Right lobe of liver (tissue), 6 donors: Measurements from ENCODE around the gene RSBN1. TPM values are rescaled to one million over a fixed set of nuclear protein-coding genes. Genes with fewer than 3 reads are reported as not detected.

Experiments
- ATAC-seq, 4 donors: fragments of 200-7000 bp; cut with Tn5 transposase; one replicate each; pipeline ENCODE4 v1.9.1; 2020; ENCODE audit warnings: mild to moderate bottlenecking in 4 of 4, moderate library complexity in 4 of 4
- DNase-seq, 3 donors: peaks; one replicate each; pipeline ENCODE4 v3.0.0-alpha.2; 2020
- H3K27ac ChIP-seq, 3 donors: fragments of 200-600 bp; one replicate each; pipeline ENCODE4 v1.8.0; 2022
- H3K27me3 ChIP-seq, 2 donors: fragments of 200-600 bp; one replicate each; pipeline ENCODE4 v1.8.0; 2022
- H3K36me3 ChIP-seq, 4 donors: fragments of 200-600 bp; sonication (generic) in 1 of 4; one replicate each; pipeline versions ENCODE4 v1.5.1 to v1.8.0; 2017 to 2022; ENCODE audit warnings: control low read depth in 1 of 4
- H3K4me1 ChIP-seq, 4 donors: fragments of 200-600 bp; sonication (generic) in 1 of 4; one replicate each; pipeline versions ENCODE4 v1.5.1 to v1.8.0; 2017 to 2022; ENCODE audit warnings: control low read depth in 1 of 4
- H3K4me3 ChIP-seq, 3 donors: fragments of 200-600 bp; one replicate each; pipeline ENCODE4 v1.8.0; 2022
- H3K9me3 ChIP-seq, 4 donors: fragments of 200-600 bp; sonication (generic) in 1 of 4; one replicate each; pipeline versions ENCODE4 v1.5.1 to v1.8.0; 2017 to 2022; ENCODE audit warnings: control low read depth in 1 of 4
- POLR2A ChIP-seq: fragments of 450-650 bp; IDR thresholded peaks from one replicate; pipeline ENCODE4 v1.6.1; 2017; ENCODE audit warnings: antibody characterized with exemption, mild to moderate bottlenecking
- WGBS: methylation state at CpG from one replicate; pipeline ENCODE4 v1.1.6; 2018; ENCODE audit warnings: low coverage, low lambda C conversion rate; ENCODE audit not compliant: insufficient coverage; ENCODE audit errors: missing lambda C conversion rate; 5-methylcytosine and 5-hydroxymethylcytosine counted together
- intact Hi-C, 2 donors: fragments of 100-400 bp; cut with DNase I; formaldehyde crosslinking; loops; one replicate each; pipeline versions ENCODE4 v1.11.2 to v1.14.1; 2022
- long read RNA-seq: library from polyadenylated mRNA; unstranded; transcript quantifications from one replicate; pipeline ENCODE4 v2.0.0, GENCODE V29; 2019
- total RNA-seq, 6 experiments: library from RNA; depleted of rRNA in 2 of 6; stranded (reverse); fragments of >200 nt in 2 of 6; fragmentation: NEBNext Ultra II Directional in 3 of 6; extraction: Animal tissue kit (Norgen Biotek cat#: 25700) in 3 of 6; gene quantifications; one replicate each; pipeline versions ENCODE4 v1.1.0 to v1.2.4, GENCODE V29; 2016 to 2023
- TF ChIP-seq, protein P1 (sequence below), 4 donors: fragments of 200-600 bp in 3 of 4; fragments of 450-650 bp in 1 of 4; IDR thresholded peaks; one replicate each; pipeline versions ENCODE4 v1.5.1 to v1.8.0; 2016 to 2022; ENCODE audit warnings: antibody characterized with exemption in 4 of 4, mild to moderate bottlenecking in 2 of 4
- donor health status: DM: no; HTN: yes; CAD: no.
- donor health status: DM: no; HTN: no; CAD: no.
- donor health status: DM: no; HTN: no; CAD: no.
- donor health status: DM: no; HTN: yes; CAD: no.
- donor health status: DM: no; HTN: yes; CAD: no.

The RSBN1 gene
- total RNA-seq, result 1 to 10 TPM; 4.1 to 5.9 (median 5.0) TPM
- long read RNA-seq, partial matches to known transcripts, result 7 of 8 reads
- long read RNA-seq, other reads (novel, unspliced or antisense), result 1 of 8 reads

DNA sequence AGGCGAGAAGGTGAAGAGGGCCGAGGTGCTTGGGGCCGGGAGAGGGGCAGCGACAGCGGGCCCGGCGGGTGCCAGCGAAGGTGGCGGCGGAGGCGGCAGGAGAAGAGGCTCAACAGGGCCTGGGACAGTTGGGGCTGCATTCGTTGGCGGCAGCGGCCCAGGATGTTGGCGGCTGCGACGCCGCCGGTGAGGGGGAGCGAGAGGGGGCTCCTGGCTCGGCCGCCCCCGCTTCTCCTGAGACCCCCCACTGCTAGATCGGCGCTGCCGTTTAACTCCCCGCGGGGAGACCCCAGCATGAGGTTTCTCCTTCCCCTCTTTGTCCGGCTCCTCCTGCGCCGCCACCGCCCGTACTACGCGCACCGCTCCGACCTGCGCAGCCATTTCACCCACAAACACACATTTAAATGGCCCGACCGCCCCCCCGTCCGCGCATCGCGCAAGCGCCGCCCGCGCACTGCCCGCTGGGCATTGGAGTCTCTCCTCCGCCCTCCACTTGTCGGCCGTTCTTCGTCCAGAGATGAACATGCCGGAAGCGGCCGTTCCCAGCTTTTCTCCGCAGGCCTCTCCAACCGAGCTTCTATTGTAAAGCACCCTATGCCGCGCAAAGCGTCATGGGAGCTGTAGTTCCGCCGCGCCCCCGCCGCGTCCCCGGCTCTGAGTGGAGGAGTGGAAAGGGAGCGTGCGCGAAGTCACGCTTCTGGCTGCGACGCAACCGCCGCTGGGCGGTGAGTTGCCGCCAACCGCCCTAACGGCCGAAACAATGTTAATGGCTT lies at the start of gene RSBN1:
TSS of gene RSBN1 (minus strand) at position 589 of the 773 bp plus-strand sequence. CDS start at position 525, 64 bp downstream.
- Histone ChIP-seq H3K4me3 (peak within 1 kb of the TSS; percentile 82 to 93 (median 92)), H3K27ac (peak within 1 kb of the TSS; percentile 87 to 96 (median 88)), H3K9me3 (no peaks in the 10 kb centered on the region), H3K27me3 (no peaks in the 10 kb centered on the region), H3K36me3 (no peaks in the 10 kb centered on the region), H3K4me1 (peaks cover 0 to 27% (median 7%) of the 10 kb centered on the region in 4 donors)
- ATAC-seq, result peak; percentile 94 to 99 (median 96)
- TF ChIP-seq, protein P1, sequence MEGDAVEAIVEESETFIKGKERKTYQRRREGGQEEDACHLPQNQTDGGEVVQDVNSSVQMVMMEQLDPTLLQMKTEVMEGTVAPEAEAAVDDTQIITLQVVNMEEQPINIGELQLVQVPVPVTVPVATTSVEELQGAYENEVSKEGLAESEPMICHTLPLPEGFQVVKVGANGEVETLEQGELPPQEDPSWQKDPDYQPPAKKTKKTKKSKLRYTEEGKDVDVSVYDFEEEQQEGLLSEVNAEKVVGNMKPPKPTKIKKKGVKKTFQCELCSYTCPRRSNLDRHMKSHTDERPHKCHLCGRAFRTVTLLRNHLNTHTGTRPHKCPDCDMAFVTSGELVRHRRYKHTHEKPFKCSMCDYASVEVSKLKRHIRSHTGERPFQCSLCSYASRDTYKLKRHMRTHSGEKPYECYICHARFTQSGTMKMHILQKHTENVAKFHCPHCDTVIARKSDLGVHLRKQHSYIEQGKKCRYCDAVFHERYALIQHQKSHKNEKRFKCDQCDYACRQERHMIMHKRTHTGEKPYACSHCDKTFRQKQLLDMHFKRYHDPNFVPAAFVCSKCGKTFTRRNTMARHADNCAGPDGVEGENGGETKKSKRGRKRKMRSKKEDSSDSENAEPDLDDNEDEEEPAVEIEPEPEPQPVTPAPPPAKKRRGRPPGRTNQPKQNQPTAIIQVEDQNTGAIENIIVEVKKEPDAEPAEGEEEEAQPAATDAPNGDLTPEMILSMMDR (IDR thresholded peaks at IDR 0.05), result no peak
- TF ChIP-seq POLR2A, result peak; percentile 95
- DNase-seq, result peak; percentile 99 to 100 (median 99)
- intact Hi-C loops, result no loop called here
- WGBS, result under 1% methylated on average over 56 of the region's 82 CpGs

DNA sequence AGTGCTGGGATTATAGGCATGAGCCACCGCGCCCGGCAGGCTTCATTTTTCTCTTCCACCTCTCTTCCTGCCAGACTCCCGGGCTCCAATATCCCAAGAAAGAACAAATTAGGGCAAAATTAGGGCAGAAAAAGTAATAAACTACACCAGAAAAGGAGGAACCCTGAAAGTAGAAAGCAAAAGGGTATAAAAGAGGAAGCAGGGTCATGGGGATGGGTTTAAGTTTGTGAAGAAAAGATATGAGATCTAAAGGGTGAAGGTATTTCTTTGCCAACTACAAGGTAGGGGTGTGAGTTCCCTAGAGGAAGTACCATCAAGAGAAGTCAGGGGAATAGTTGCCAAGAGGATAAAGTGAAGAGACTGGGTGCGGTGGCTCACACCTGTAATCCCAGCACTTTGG lies 49.4 kb upstream of the RSBN1 start:
- Histone ChIP-seq H3K9me3 (no peaks in the 10 kb centered on the region), H3K27me3 (no peaks in the 10 kb centered on the region), H3K27ac (no peak overlapping the region), H3K4me3 (no peak overlapping the region), H3K4me1 (no peaks in the 10 kb centered on the region), H3K36me3 (no peaks in the 10 kb centered on the region)
- 85% methylated on average over 4 of the region's 5 CpGs for WGBS
- intact Hi-C loops, result no loop called here
- TF ChIP-seq, protein P1 (IDR thresholded peaks at IDR 0.05), result no peak
- TF ChIP-seq POLR2A, result no peak
- no peak for ATAC-seq
- DNase-seq, result no peak

DNA sequence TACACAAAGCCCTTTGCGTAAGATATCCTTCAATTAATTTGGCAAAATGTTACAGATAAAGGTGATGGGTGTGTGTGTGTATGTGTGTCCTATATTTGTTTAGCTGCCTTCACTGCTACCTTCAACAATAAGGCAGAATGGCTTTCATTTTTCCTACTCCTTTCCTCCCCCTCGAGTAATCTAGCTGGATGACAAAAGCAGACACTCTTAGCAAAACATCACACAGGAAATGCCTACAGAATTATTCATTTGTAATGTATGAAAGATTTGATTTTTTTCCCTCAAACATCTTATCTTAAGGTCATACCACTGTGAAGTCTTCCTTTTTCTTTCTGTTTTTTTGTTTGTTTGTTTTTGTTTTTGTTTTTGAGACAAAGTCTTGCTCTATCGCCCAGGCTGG lies 48.6 kb upstream of the RSBN1 start:
- no peak for ATAC-seq
- intact Hi-C loops, result no loop called here
- Histone ChIP-seq H3K9me3 (no peaks in the 10 kb centered on the region), H3K27me3 (no peaks in the 10 kb centered on the region), H3K27ac (no peak overlapping the region), H3K36me3 (no peaks in the 10 kb centered on the region), H3K4me3 (no peak overlapping the region), H3K4me1 (no peaks in the 10 kb centered on the region)
- TF ChIP-seq, protein P1 (IDR thresholded peaks at IDR 0.05), result no peak
- TF ChIP-seq POLR2A, result no peak
- no peak for DNase-seq
- 59% methylated on average over 3 of the region's 3 CpGs for WGBS

DNA sequence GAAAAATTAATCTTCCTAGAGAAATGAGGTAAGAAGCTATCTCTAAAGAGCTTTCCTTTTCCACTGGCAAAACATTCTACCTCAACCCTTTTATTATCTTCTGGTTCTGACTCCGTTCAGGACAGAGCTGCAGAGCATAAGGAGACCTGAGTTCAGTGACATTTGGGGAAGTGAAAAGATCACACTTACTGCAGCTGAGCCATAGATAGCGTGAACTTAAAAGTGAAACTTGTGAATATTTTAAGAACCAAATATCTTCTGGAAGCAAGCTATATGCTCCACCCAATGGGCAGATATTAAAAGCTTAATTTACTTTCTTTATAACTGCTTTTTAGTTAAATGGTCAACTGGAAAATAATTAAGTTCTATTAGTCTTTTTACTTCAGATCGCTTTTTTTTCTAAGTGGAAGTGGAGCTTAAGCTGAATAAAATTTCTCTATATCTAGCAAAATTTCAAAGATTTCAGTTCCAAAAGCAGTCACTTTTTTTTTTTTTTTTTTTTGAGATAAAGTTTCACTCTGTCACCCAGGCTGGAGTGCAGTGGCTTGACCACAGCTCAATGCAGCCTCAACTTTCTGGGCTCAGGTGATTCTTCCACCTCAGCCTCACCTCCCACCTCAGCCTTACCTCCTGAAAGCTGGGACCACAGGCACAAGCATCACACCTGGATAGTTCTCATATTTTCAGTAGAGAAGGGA lies 47.4 kb upstream of the RSBN1 start:
- intact Hi-C loops, result no loop called here
- Histone ChIP-seq H3K27ac (peak overlapping the region in 1 of 3 donors; percentile 6), H3K9me3 (no peaks in the 10 kb centered on the region), H3K4me1 (no peaks in the 10 kb centered on the region), H3K4me3 (no peak overlapping the region), H3K36me3 (no peaks in the 10 kb centered on the region), H3K27me3 (no peaks in the 10 kb centered on the region)
- peak in 3 of 4 donors; percentile 36 to 66 (median 56) for ATAC-seq
- TF ChIP-seq, protein P1 (IDR thresholded peaks at IDR 0.05), result no peak
- TF ChIP-seq POLR2A, result no peak
- 42% methylated on average over 3 of the region's 3 CpGs for WGBS
- no peak for DNase-seq
